SH-SY5Y (cell line): ENCODE data around the gene MYL12A.

Source experiments
- GATA2 ChIP-seq: IDR thresholded peaks from 2 replicates; pipeline ENCODE4 v1.6.1; 2011; ENCODE audit warnings: mild to moderate bottlenecking, low read depth, low read length
- GATA3 ChIP-seq: IDR thresholded peaks from 2 replicates; pipeline ENCODE4 v1.6.1; 2011; ENCODE audit warnings: low read depth, mild to moderate bottlenecking, low read length, moderate library complexity

DNA sequence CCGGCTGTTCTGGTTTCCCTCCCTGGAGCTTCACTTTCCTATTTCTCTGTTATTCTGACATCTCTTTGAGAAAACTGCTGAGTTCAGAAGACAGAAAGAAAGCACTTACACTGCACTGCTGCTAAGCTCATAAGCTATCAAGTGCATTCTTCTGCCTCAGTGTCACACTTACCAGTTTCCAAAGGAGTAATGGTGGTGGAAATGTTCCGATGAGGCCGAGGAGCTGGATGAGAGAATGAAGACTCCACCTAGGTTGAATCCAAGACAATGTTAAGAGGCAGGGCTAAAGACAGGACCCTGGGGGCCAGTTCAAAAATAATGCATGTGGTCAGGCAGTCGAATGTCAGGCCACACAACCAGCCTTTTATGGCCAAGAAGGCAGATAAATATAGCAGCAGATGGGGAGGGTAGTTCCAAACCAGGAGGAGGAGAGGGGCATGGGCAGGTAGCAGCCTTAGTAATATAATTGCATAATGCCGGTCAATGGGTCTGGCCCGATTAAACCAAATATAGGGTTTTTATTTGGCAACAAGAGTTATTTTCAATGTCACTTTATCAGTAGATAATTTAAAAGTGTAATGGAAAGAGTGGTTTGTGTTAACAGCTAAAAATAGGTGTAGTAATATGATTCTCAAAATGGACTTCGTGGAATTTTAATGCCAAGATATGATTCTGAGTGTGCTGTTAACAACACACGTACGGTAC, 27.8 kb upstream of the MYL12A start, which contains the start of gene MYOM1:
- TF ChIP-seq GATA2 (no peak), GATA3 (no peak)
